Adipocyte (in vitro differentiated cells): Measurements from ENCODE around the gene PARN.

Source experiments
- DNase-seq: peaks from one replicate; pipeline ENCODE4 v3.0.0-alpha.2; 2015; ENCODE audit warnings: low read depth
- H3K27me3 ChIP-seq: replicated peaks from 2 replicates; pipeline ENCODE4 v1.7.0; 2013; ENCODE audit warnings: mild to moderate bottlenecking, low read length, moderate library complexity; ENCODE audit not compliant: control insufficient read depth, insufficient read depth
- H3K36me3 ChIP-seq: 2 replicates; pipeline ENCODE4 v1.7.0; 2013; ENCODE audit warnings: low read length, mild to moderate bottlenecking, moderate library complexity; ENCODE audit not compliant: control insufficient read depth, insufficient read depth, severe bottlenecking
- H3K4me1 ChIP-seq: 2 replicates; pipeline ENCODE4 v1.7.0; 2013; ENCODE audit warnings: mild to moderate bottlenecking, low read length, moderate library complexity; ENCODE audit not compliant: control insufficient read depth, insufficient read depth
- H3K4me3 ChIP-seq: 2 replicates; pipeline ENCODE4 v1.7.0; 2013; ENCODE audit warnings: mild to moderate bottlenecking, low read length, moderate library complexity
- H3K9ac ChIP-seq: 2 replicates; pipeline ENCODE4 v1.7.0; 2013; ENCODE audit warnings: mild to moderate bottlenecking, low read length, moderate library complexity
- H3K9me3 ChIP-seq: 2 replicates; pipeline ENCODE4 v1.7.0; 2013; ENCODE audit warnings: mild to moderate bottlenecking, low read length, moderate library complexity; ENCODE audit not compliant: control insufficient read depth

The PARN gene

DNA sequence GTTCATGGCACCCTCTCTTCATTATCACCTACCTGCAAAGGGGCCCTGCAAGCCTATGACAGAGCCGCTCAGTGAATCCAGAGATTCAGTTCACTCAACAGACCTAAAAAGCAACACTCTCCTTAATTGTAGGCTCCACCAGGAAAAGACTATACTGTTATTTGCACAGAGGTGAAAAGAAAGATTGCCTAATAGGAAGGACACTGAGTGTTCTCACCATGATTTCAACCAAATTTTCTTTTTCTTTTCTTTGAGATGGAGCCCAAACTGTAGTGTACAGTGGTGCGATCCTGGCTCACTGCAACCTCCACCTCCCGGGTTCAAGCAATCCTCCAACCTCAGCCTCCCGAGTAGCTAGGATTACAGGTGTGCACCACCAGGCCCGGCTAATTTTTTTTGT, 104.5 kb downstream of the PARN start:
- Histone ChIP-seq H3K4me3 (no peak overlapping the region), H3K36me3 (no peaks in the 10 kb centered on the region), H3K9me3 (no peaks in the 10 kb centered on the region), H3K27me3 (no peaks in the 10 kb centered on the region), H3K4me1 (peaks cover 44% of the 10 kb centered on the region), H3K9ac (no peak overlapping the region)
- DNase-seq, result no peak

DNA sequence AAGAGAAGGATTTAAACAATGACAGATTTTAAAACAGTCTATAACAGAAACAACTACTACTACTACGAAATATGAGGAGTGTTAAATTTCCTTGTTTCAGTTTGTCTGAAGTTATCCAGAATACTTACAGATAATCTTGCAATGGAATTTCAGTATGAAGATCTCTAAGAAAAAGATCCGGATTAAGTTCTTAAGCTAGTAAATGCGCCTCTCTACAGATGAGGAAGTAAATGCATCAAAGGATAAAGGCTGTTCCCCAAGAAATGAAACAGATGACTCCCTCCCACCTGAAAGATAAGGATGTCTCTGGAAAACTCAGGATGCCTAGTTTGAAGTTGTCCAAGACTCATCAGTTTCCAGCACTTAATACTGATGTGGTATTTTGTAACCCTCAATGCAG, 105.1 kb downstream of the PARN start:
- Histone ChIP-seq H3K4me3 (no peak overlapping the region), H3K4me1 (peaks cover 44% of the 10 kb centered on the region), H3K9ac (no peak overlapping the region), H3K9me3 (no peaks in the 10 kb centered on the region), H3K36me3 (no peaks in the 10 kb centered on the region), H3K27me3 (no peaks in the 10 kb centered on the region)
- no peak for DNase-seq

DNA sequence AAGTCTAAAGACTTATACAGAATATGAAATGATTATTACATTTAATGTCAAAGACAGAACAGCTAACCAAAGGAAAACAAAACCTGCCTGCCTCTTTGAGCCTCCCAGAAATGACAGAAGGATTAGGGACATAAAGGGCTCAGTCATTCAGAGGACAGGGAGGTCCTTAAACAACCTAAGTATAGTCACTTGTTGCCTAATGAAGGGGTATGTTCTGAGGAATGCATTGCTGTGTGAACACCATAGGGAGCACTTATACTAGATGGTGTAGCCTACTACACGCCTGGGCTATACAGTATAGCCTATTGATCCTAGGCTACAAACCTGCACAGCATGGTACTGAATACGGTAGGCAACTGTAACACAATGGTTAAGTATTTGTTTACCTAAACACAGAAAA, 106.4 kb downstream of the PARN start:
- Histone ChIP-seq H3K9ac (no peak overlapping the region), H3K36me3 (no peaks in the 10 kb centered on the region), H3K9me3 (no peaks in the 10 kb centered on the region), H3K4me1 (peaks cover 35% of the 10 kb centered on the region), H3K4me3 (no peak overlapping the region), H3K27me3 (no peaks in the 10 kb centered on the region)
- no peak for DNase-seq

DNA sequence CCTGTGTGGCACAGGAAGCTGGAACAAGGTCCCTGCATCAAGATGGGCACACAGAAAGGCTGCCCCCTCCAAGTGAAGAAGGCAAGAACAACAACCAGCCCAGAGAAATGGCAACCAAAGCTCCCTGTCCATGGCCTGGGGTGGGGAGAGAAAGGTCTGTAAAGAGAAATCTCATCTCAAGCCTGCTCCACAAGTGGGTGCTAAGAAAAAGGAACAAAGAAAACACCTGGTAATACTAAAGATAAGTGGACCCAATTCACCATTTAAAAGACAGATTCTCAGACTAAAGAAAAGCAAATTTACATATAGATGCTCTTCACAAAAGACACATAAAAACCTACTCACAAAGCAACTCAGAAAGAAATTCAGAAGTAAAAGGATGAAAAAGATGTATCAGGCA, 107.4 kb downstream of the PARN start:
- Histone ChIP-seq H3K9me3 (no peaks in the 10 kb centered on the region), H3K27me3 (no peaks in the 10 kb centered on the region), H3K4me3 (no peak overlapping the region), H3K9ac (no peak overlapping the region), H3K4me1 (peaks cover 26% of the 10 kb centered on the region), H3K36me3 (no peaks in the 10 kb centered on the region)
- DNase-seq, result no peak

DNA sequence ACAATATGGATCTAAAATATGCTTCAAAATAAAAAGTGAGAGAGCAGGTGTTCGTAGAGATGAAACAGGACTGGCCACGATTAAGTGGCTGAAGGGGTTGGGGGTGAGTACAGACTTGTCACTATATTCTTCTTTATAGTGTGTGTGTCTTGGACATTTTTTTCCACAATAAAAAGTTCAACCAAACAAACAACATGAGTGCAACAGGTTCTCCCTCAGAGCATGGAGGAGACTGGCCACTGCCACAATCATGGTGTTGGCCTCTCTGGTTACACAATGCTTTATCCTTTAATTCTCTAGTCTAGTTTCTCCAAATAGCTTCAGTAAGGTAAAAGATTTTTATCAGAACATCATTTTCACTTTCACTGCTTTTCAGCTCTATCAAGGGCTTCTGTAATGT, 109.3 kb downstream of the PARN start:
- H3K4me3 ChIP-seq, result no peak overlapping the region

DNA sequence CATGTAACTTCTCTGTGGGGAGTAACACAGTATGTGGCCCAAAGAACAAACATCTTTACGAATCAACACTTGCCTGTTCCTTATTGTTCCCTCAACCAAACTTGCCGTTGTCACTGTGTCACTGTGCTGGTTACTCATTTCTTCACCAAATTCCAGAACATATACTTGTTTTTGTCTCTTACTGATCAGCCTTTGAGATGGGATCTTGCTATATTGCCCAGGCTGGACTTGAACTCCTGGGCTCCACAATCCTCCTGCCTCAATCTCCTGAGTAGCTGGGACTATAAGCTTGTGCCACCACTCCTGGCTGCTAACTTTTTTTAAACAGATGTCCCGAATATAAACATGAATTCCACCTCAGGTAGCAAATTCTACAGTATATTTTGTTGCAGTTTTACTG, 115.1 kb downstream of the PARN start:
- no peak overlapping the region for H3K9ac ChIP-seq
- DNase-seq, result no peak
- H3K4me1 ChIP-seq, result peaks cover 28% of the 10 kb centered on the region
- no peak overlapping the region for H3K4me3 ChIP-seq
- H3K9me3 ChIP-seq, result no peaks in the 10 kb centered on the region
- H3K27me3 ChIP-seq, result no peaks in the 10 kb centered on the region
- no peaks in the 10 kb centered on the region for H3K36me3 ChIP-seq

More for the DNA sequence above, 109.3 kb downstream of the PARN start:
- no peaks in the 10 kb centered on the region for H3K27me3 ChIP-seq
- H3K9me3 ChIP-seq, result no peaks in the 10 kb centered on the region
- H3K9ac ChIP-seq, result no peak overlapping the region
- no peaks in the 10 kb centered on the region for H3K36me3 ChIP-seq
- H3K4me1 ChIP-seq, result peaks cover 13% of the 10 kb centered on the region
- no peak for DNase-seq

DNA sequence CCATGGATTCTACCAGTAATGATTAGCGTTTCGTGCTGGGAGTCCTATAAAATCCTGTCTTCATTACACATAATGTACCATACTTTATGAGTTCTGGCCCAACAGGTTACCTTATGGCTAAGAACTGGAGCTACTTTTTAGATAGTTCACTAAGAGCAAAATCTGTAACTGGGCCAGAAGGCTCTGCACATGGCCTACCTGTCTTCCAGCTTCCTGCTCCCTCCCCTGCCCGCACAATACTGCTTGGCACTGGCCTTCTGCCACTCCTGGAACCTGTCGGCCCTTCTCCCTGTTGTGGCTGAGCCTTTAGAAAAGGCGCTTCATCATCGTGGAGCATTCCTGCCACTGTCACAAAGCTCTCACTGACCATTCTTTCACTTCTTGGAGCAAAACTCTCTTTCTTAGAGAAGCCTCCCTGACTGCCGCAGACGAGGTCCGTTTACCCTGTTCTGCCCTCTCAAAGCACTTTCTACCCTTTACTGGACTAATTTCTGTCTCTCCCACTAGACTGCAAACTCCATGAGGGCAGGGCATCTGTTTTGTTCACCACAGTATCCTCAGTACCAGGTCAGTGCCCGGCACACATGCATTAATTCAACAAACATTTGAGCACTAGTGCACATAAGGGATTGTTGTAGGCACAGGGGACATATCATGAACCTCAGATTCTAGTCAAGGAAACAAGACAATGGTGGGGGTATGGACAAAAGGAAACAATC, 116.5 kb downstream of the PARN start:
- H3K9me3 ChIP-seq, result no peaks in the 10 kb centered on the region
- H3K27me3 ChIP-seq, result no peaks in the 10 kb centered on the region
- H3K36me3 ChIP-seq, result no peaks in the 10 kb centered on the region
- DNase-seq, result no peak
- no peak overlapping the region for H3K4me3 ChIP-seq
- peaks cover 39% of the 10 kb centered on the region for H3K4me1 ChIP-seq
- H3K9ac ChIP-seq, result no peak overlapping the region

DNA sequence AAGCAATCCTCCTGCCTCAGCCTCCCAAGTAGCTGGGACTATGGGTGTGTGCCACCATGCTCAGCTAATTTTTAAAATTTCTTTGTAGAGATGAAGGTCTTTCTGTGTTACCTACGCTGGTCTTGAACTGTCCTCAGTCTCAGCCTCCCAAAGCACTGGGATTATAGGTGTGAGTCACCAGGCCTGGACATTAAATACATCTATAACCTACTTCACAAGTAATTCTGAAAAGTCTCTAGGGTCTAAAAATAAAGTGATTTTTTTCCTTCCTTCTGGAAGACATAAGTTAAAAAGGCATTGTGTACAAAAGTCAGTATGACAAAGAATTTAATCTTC, 118.3 kb downstream of the PARN start:
- Histone ChIP-seq H3K9ac (no peak overlapping the region), H3K4me3 (no peak overlapping the region), H3K9me3 (no peaks in the 10 kb centered on the region), H3K27me3 (no peaks in the 10 kb centered on the region), H3K4me1 (peaks cover 39% of the 10 kb centered on the region), H3K36me3 (no peaks in the 10 kb centered on the region)
- no peak for DNase-seq

DNA sequence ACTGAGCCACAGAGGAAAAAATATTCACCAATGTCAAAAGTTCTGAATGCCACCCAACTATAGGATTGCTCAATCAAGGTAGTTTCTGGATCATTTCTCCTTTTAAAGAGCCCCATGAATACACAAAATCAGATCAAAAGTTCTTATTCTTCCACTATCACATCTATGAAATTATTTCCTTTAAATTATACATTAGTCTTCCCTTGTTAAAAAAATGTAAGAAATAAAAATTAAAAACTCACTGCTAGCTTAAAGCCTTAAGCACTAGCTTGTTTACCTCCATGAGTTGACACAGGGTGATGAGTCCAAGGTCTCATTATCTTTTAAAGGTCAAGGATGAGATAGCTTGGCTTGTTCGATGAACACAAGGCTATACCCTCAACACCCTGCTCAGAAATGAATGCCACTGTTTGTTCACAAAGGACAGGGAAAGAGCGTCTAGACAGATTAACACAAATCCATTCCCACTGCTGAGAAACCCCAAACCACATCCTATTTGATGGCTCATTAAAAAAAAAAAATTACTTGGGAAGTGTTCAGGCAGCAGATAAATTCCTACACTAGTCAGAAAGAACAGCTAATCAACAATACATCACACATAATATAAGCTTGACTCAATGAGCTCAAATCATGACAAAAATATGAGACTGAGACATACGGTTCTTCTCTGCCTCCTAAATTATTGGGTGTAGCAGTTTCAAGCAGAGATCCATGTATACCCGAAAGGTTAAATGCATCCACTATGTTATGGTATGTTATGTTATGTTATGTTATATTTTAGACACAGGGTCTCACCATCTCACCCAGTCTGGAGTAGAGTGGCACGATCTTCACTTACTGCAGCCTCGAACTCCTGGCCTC, 118.9 kb downstream of the PARN start:
- Histone ChIP-seq H3K36me3 (no peaks in the 10 kb centered on the region), H3K4me1 (peaks cover 45% of the 10 kb centered on the region), H3K9me3 (no peaks in the 10 kb centered on the region), H3K9ac (peak overlapping the region; percentile 61), H3K27me3 (no peaks in the 10 kb centered on the region), H3K4me3 (peak overlapping the region; percentile 15)
- DNase-seq, result peak; percentile 37

DNA sequence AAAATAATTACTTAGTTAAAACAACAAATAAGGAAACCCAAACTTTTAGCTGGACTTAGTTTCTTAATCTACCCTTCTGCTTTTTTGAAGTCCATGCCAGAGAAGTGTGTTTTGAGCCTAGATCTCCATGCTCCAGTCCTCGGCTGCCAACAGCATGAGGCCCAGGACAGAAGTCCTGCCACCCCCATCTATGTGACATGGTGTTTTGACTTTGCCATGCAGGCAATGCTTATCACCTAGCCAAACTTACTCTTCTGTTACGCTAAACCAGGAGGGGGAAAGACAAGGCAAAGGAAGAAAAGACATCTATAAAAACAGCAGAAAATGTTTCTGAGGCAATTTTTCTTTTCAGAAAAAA, 119.5 kb downstream of the PARN start:
- H3K9me3 ChIP-seq, result no peaks in the 10 kb centered on the region
- H3K4me3 ChIP-seq, result peak overlapping the region; percentile 15
- H3K4me1 ChIP-seq, result peaks cover 51% of the 10 kb centered on the region
- no peak for DNase-seq
- no peaks in the 10 kb centered on the region for H3K36me3 ChIP-seq
- peak overlapping the region; percentile 61 for H3K9ac ChIP-seq
- no peaks in the 10 kb centered on the region for H3K27me3 ChIP-seq

DNA sequence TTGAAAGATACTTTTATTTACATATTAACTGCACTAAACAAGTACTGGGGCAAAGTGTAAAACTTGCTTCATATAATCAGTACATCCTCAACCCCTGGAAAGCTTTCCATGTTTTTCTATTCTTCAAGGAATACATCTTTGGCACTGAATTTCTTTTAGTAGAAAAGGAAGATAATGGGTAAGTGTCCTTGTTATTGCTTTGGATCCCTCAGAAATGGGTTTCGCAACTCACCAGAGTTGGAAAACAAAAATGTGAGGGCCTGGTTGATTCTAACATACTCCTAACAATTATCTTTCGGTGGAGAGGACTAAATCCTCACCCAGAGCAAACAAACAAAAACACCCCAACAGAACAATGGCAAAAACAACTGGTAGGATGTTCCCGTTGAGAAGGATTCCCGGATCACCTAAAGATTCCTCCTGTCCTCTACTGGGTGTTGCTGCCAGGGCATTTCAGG, 120.4 kb downstream of the PARN start:
- Histone ChIP-seq H3K36me3 (no peaks in the 10 kb centered on the region), H3K9ac (peak overlapping the region; percentile 61), H3K9me3 (no peaks in the 10 kb centered on the region), H3K27me3 (no peaks in the 10 kb centered on the region), H3K4me3 (peak overlapping the region; percentile 15), H3K4me1 (peaks cover 57% of the 10 kb centered on the region)
- DNase-seq, result peak; percentile 64
